Urinary bladder (tissue), 4 donors: ENCODE measurements around the gene DGKQ. TPM values are rescaled to one million over a fixed set of nuclear protein-coding genes. Genes with fewer than 3 reads are reported as not detected.

Experiments used
- DNase-seq: peaks from one replicate; pipeline ENCODE4 v3.0.0-alpha.2; 2015; ENCODE audit errors: extremely low spot score
- H3K27ac ChIP-seq: one replicate; pipeline ENCODE4 v1.5.1; 2013; ENCODE audit warnings: low read depth, mild to moderate bottlenecking, moderate library complexity
- H3K36me3 ChIP-seq: one replicate; pipeline ENCODE4 v1.6.1; 2013; ENCODE audit warnings: mild to moderate bottlenecking, moderate library complexity; ENCODE audit not compliant: insufficient read depth
- H3K4me1 ChIP-seq: one replicate; pipeline ENCODE4 v1.6.1; 2013; ENCODE audit warnings: mild to moderate bottlenecking, moderate library complexity; ENCODE audit not compliant: insufficient read depth
- H3K4me3 ChIP-seq: one replicate; pipeline ENCODE4 v1.5.1; 2013; ENCODE audit warnings: low read depth, low read length
- WGBS: extraction: QIAGEN DNeasy Blood & Tissue Kit; methylation state at CpG from one replicate; pipeline ENCODE4 v1.1.7; 2013; 5-methylcytosine and 5-hydroxymethylcytosine counted together
- polyA plus RNA-seq: library from polyadenylated mRNA; stranded (reverse); fragments of 200-250 nt; gene quantifications from one replicate; pipeline ENCODE4 v1.2.3, GENCODE V29; 2013
- total RNA-seq: library from RNA; depleted of rRNA; stranded (reverse); fragments of >200 nt; gene quantifications from one replicate; pipeline ENCODE4 v1.2.3, GENCODE V29; 2014
- donor health status: healthy with polysubstance abuse.
- donor health status: healthy.

Gene DGKQ
- total and polyA plus RNA-seq, 2 donors = 5.0 to 10.0 TPM

DNA sequence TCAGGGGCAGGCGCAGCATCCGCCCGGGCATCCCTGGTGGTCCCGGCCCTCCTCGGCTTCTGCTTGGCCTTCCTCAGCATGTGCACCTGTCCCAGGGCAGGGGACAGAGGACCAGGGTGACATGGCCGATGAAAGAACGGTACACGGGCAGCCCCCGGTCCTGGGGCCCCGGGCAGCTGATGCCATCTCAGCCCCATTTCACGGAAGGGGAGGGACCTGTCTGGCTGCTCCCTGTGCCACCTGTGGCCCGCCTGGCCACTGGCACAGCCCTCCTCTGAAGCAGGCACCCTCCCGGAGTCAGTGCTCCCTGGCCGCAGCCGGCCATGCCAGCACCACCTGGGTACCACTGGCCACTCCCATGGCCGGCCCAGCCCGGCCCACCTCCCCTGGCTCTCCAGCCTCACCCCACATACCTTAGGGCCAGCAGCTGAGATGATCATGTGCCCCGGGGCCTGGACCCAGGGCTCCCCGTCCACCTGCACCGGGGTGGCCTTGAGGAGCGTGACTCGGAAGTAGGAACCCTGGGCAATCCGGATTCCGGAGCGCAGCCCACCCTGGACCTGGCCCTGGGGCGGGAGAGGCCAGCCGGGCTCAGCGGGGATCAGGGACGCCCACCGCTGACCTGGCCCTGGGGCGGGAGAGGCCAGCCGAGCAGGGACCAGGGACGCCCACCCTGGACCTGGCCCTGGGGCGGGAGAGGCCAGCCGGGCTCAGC lies 12.6 kb downstream of the DGKQ start:
- no peak overlapping the region for H3K27ac ChIP-seq
- peaks cover 8% of the 10 kb centered on the region for H3K36me3 ChIP-seq
- no peaks in the 10 kb centered on the region for H3K4me1 ChIP-seq
- no peak overlapping the region for H3K4me3 ChIP-seq
- WGBS = 92% methylated on average over 35 of the region's 35 CpGs
- DNase-seq = no peak

GRCh38 chr4:960140-960635 lies 13.2 kb downstream of the DGKQ start:
- Histone ChIP-seq H3K4me1 (no peaks in the 10 kb centered on the region), H3K4me3 (no peak overlapping the region), H3K27ac (no peak overlapping the region), H3K36me3 (peaks cover 8% of the 10 kb centered on the region)
- 85% methylated on average over 16 of the region's 16 CpGs for WGBS
- DNase-seq = no peak

GRCh38 chr4:959338-960139 lies 13.8 kb downstream of the DGKQ start:
- WGBS = 79% methylated on average over 24 of the region's 24 CpGs
- Histone ChIP-seq H3K36me3 (peaks cover 8% of the 10 kb centered on the region), H3K4me3 (no peak overlapping the region), H3K27ac (no peak overlapping the region), H3K4me1 (no peaks in the 10 kb centered on the region)
- DNase-seq = no peak

GRCh38 chr4:958696-959337 lies 14.6 kb downstream of the DGKQ start:
- Histone ChIP-seq H3K4me1 (no peaks in the 10 kb centered on the region), H3K4me3 (no peak overlapping the region), H3K36me3 (peaks cover 8% of the 10 kb centered on the region), H3K27ac (no peak overlapping the region)
- 78% methylated on average over 17 of the region's 17 CpGs for WGBS
- DNase-seq = no peak

DNA sequence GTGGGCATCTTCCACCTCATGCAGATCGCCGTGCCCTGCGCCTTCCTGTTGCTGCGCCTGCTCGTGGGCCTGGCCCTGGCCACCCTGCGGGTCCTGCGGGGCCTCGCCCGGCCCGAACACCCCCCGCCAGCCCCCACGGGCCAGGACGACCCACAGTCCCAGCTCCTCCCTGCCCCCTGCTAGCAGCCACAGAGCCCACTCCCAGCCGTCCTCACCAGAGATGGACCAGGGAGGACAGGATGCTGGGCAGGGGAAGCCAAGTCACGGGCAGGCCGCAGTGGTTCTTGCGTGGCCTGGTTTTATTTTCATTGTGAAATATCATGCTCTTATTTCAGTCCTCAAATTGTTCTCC lies 15.1 kb downstream of the DGKQ start:
- WGBS = 92% methylated on average over 17 of the region's 17 CpGs
- H3K4me3 ChIP-seq = no peak overlapping the region
- peaks cover 9% of the 10 kb centered on the region for H3K36me3 ChIP-seq
- no peak overlapping the region for H3K27ac ChIP-seq
- DNase-seq = no peak
- H3K4me1 ChIP-seq = no peaks in the 10 kb centered on the region

GRCh38 chr4:957581-958313 lies 15.6 kb downstream of the DGKQ start:
- H3K36me3 ChIP-seq = peaks cover 11% of the 10 kb centered on the region
- DNase-seq = no peak
- no peaks in the 10 kb centered on the region for H3K4me1 ChIP-seq
- H3K4me3 ChIP-seq = no peak overlapping the region
- 93% methylated on average over 45 of the region's 45 CpGs for WGBS
- H3K27ac ChIP-seq = no peak overlapping the region

GRCh38 chr4:957231-957580 lies 16.2 kb downstream of the DGKQ start:
- Histone ChIP-seq H3K4me1 (no peaks in the 10 kb centered on the region), H3K27ac (no peak overlapping the region), H3K4me3 (no peak overlapping the region), H3K36me3 (peaks cover 10% of the 10 kb centered on the region)
- 75% methylated on average over 8 of the region's 8 CpGs for WGBS
- no peak for DNase-seq

DNA sequence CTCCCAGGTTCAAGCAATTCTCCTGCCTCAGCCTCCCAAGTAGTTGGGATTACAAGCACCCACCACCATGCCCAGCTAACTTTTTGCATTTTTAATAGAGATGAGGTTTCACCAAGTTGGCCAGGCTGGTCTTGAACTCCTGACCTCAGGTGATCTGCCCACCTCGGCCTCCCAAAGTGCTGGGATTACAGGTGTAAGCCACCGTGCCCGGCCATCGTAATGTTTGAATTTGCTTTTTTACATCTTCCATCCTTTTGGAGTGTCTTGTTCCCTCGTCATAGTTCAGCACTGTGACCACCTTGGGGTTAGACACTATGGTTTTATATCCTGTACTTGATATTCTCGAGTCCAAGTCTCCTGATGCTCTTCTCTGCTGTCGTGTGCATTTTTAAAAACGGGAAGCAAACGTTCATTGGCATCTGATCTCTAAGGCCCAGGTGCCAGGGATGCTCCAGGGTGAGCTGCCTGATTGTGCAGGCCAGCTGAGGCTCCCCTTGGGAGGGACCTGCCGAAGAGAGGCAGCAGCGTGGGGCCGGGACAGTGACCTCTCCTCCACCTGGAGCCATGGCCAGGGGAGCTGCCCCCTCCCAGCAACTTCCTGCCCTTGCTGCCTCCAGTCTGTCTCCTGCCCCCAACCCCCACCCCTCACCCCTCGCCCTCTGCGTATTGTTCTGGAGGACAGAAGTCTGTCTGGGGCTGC lies 16.7 kb downstream of the DGKQ start:
- peaks cover 8% of the 10 kb centered on the region for H3K36me3 ChIP-seq
- DNase-seq = no peak
- 84% methylated on average over 14 of the region's 14 CpGs for WGBS

GRCh38 chr4:955931-956381 lies 17.4 kb downstream of the DGKQ start:
- WGBS = 75% methylated on average over 12 of the region's 12 CpGs
- Histone ChIP-seq H3K4me1 (no peaks in the 10 kb centered on the region), H3K36me3 (peaks cover 3% of the 10 kb centered on the region), H3K27ac (no peak overlapping the region), H3K4me3 (no peak overlapping the region)
- DNase-seq = no peak

More for the DNA sequence above, 16.7 kb downstream of the DGKQ start:
- no peaks in the 10 kb centered on the region for H3K4me1 ChIP-seq
- no peak overlapping the region for H3K4me3 ChIP-seq
- no peak overlapping the region for H3K27ac ChIP-seq

DNA sequence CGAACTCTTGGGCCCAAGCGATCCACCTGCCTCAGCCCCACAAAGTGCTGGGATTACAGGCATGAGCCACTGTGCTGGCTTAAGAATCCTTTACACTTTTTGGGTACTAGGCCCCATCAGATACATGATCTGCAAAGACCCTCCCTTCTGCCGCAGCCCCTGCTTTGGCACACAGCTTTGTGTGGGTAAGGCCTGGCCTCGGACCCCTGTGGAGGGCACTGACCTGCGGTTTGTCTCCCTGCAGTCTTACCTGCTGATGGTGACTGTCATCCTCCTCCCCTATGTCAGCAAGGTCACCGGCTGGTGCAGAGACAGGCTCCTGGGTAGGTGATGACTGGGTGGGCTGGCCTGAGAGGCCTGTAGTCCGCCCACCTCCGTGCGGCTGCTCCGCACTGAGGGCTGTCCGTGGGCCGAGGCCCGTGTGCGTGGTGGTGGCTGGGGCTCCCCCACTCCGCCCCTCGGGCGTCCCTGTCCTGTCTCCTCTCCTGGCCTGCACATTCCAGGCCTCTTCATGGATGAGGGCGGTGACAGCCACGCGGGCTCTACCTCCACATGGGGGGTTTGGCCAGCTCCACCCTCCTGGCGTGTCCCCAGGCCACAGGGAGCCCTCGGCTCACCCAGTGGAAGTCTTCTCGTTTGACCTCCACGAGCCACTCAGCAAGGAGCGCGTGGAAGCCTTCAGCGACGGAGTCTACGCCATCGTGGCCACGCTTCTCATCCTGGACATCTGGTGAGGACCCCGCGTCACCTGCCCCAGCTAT lies 18.0 kb downstream of the DGKQ start:
- H3K4me1 ChIP-seq = no peaks in the 10 kb centered on the region
- peaks cover 3% of the 10 kb centered on the region for H3K36me3 ChIP-seq
- no peak overlapping the region for H3K27ac ChIP-seq
- no peak for DNase-seq
- no peak overlapping the region for H3K4me3 ChIP-seq
- 92% methylated on average over 33 of the region's 33 CpGs for WGBS

DNA sequence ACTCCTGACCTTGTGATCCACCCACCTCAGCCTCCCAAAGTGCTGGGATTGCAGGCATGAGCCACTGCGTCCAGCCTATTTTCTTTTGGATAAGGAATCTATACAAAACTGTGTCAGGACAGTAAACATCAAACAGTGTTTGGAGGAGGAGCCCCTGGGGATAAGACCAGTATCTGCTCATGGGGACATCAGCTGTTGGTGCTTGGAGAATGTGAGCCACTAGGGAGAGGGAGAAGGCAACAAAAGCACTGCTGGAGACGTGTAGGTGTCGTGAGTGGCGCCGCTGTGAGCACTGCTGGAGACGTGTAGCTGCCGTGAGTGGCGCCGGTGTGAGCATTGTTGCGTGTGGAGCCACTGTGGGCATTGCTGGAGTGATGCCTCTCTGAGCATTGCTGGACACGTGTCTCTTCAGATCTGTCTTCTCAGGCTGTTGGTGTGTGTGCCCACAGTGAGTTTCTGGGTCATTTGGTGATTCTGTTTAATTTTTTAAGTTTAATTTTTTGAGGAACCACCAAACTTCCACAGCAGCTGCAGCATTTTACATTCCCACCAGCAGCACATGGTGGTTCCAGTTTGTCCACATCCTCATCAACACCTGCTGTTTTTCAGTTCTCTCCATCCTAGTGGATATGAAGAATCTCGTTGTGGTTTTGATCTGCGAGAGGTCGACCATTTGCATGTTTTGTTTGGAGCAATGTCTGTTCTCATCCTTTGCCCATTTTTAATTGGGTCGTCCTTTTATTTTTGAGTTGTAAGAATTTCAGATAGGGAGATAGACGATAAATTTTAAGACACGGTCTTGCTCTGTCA lies 19.0 kb downstream of the DGKQ start:
- no peaks in the 10 kb centered on the region for H3K4me1 ChIP-seq
- peaks cover 3% of the 10 kb centered on the region for H3K36me3 ChIP-seq
- no peak overlapping the region for H3K27ac ChIP-seq
- 93% methylated on average over 17 of the region's 17 CpGs for WGBS
- no peak for DNase-seq
- H3K4me3 ChIP-seq = no peak overlapping the region

- Histone ChIP-seq H3K27ac (no peak overlapping the region), H3K4me1 (no peaks in the 10 kb centered on the region), H3K4me3 (no peak overlapping the region), H3K36me3 (peaks cover 3% of the 10 kb centered on the region)
- no peak for DNase-seq
- WGBS = 98% methylated on average over 13 of the region's 13 CpGs
Measured at GRCh38 chr4:953574-953915, 19.8 kb downstream of the DGKQ start.
